GM04503 (cell line): ENCODE results near the gene HECW1.

Experiments
- DNase-seq: peaks from one replicate; pipeline ENCODE4 v3.0.0-alpha.2; 2012; ENCODE audit warnings: low read depth

The HECW1 gene

DNA sequence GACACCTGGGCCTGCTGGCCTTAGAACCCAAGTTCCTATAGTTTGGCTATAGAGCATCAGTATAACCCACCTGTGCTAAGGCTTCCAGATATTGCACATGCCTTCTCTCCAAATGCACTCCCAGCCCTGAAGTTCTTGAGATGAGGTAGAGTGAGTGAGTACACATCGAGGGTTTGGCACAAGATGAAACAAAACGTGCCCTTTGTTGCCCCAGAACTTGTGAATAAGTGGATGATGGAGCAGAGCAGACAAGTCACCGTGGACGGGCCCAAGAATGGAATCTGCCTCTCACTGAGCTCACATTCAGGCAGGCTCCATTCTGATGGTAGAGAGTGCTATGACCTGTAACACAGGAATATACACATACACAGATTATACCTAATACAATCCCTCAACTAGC lies 397.5 kb downstream of the HECW1 start:
- no peak for DNase-seq

GRCh38 chr7:43511029-43511428 lies 398.6 kb downstream of the HECW1 start:
- no peak for DNase-seq

DNA sequence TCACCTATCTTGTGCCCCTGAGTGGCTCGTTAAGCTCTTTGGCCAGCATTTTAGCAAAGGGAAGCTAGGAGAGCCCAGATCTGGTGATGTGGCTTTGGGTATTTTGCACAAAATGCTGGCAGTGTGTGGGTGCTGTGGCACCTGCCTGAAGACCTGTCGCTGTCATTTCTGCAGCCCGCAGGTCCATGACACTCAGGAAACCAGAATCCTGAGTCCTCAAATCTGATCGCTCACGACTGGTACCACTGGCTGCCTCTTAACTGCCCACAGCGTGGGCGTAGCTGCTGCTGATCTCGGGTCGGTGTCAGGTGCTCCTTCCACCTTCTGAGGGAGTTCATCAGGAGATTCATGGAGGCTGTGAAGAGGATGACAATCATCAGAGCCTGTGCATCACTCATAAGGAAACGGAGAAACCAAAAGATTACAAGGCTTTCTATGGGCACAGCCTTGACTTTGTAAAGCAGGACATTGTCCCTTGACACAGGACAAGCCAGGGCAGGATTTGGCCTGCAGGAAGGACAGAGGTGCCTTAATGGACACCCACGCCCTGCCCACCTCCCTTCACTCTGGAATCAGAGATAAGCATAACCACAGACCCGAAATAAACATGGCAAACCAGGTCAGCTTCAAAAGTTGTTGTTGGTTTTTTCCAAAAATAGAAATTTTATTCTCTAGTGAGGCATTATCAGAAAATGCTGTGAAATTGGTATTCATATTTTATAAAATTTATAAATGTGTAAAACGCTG lies 399.5 kb downstream of the HECW1 start:
- DNase-seq, result no peak

- no peak for DNase-seq
Observed at GRCh38 chr7:43513251-43513650, 400.8 kb downstream of the HECW1 start.

DNA sequence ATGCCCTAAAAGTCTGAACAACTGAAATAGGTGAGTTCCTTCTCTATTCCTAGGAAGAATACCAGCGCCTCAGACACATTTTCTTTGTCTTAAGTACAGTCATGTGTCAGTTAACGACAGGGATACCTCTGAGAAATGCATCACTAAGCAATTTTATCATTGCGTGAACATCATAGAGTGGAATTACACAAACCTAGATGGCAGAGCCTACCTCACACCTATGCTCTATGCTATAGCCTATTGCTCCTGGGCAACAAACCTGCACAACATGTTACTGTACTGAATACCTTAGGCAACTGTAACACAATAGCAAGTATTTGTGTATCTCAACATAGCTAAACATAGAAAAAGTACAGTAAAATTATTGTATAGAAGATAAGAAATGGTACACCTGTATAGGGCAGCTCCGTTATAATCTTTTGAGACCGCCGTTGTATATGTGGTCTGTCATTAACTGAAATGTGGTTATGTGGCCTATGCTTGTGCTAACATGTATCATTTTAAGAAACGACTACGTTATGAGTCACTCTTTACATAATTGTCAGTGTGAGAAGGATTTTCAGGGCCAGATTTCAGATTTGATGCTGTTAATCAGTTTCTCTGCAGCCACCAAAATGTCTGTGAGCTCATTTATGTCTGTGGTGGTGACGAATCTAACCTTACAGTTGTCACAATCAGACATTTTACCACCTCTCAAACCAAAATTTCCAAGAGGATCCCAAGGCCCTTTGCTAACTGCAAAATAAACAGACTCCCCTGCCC lies 404.3 kb downstream of the HECW1 start:
- no peak for DNase-seq

GRCh38 chr7:43517464-43517863 lies 405.0 kb downstream of the HECW1 start:
- DNase-seq, result no peak

DNA sequence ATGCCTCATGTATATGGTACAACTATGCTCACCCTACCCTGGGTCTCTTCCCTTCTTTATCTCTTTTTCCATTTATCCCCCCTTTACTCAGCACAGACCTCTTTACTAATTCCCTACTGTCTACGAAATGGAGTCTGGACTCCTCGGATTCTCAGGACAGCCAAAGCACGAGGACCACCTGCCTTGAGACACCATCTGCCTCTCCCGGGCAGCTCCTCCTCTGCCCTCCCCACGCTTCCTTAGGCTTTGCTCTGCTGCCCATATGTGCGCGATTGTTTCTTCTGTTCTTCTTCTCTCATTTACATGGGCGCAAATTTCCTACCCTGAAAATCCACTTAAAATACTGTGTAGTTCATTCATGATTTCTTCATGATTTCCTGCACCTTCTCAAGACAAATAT lies 407.8 kb downstream of the HECW1 start:
- DNase-seq, result no peak

- peak; percentile 80 for DNase-seq
Observed at GRCh38 chr7:43522406-43523156, 410.1 kb downstream of the HECW1 start.

- DNase-seq, result no peak
Observed at GRCh38 chr7:43528576-43529354, 416.3 kb downstream of the HECW1 start.

- no peak for DNase-seq
Observed at GRCh38 chr7:43530553-43531410, 418.3 kb downstream of the HECW1 start.

- DNase-seq, result no peak
Observed at GRCh38 chr7:43531700-43532099, 419.3 kb downstream of the HECW1 start.

GRCh38 chr7:43533801-43534479 lies 421.5 kb downstream of the HECW1 start:
- DNase-seq, result peak; percentile 59

GRCh38 chr7:43535031-43535451 lies 422.6 kb downstream of the HECW1 start:
- peak; percentile 30 for DNase-seq

GRCh38 chr7:43535810-43536585 lies 423.6 kb downstream of the HECW1 start:
- peak; percentile 90 for DNase-seq

- DNase-seq, result no peak
Observed at GRCh38 chr7:43536773-43537172, 424.3 kb downstream of the HECW1 start.

DNA sequence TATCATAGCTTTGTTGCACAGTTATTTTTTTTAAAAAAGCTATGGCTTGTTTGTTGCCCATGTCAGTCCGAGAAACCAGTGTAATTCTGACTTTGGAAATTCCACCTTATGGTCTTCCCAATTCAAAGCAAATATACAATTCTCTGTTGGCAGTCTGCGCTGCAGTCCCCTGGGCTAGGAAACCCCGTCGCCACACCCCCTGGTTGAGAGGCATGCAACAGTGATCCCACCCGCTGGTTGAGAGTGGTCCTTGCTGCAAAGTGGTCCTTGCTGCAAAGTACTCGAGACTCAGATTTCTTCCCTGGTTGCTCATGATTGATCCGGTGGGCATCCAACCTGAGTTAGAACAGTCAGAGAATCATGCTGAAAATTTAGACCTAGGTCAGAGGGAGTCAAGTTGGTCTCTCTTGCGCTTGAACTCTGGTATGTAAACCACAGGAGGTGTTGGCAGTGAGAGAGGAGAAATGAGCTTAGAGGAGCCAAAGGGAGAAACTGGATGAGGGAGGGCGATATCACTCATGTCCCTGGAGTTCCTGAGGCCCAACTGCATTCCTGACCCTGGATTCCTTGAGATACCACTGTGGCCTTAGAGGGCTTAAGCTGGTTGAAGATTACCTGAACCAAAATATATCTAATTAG lies 425.4 kb downstream of the HECW1 start:
- DNase-seq, result no peak

- DNase-seq, result no peak
Observed at GRCh38 chr7:43538404-43538771, 425.9 kb downstream of the HECW1 start.

DNA sequence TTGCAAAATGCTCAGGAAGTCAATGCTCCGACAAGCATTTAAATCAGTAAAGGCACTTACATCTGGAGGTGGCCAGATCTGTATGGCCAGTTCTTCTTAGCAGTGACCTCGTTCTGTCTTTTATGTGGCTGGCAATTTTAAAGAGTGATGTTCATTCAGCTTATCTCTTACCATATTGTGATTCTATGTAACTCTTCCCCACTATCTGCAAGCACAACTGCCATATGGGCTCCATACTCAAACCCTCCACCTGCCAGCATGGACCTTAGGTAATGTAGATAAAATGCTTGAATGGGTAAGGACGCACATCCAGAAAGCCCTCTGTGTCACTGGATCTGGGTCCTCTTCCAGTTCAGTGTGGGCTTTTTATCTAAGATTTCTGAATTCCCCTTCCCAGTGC lies 428.0 kb downstream of the HECW1 start:
- DNase-seq, result no peak

GRCh38 chr7:43542716-43543115 lies 430.3 kb downstream of the HECW1 start:
- no peak for DNase-seq
